ENCODE results near the gene NRDC.

Gene NRDC

GRCh38 chr1:51858892-51859291 is 19.6 kb downstream of the NRDC start:
- TF ChIP-seq CTCF (IDR thresholded peaks at IDR 0.05; ENCODE audit: insufficient read depth, low read depth, low read length, missing control alignments): no peak
- no peak for DNase-seq (ENCODE audit: low read depth)
- H3K4me3 ChIP-seq (ENCODE audit: low read length): no peak overlapping the region

GRCh38 chr1:51856745-51857144 is 21.8 kb downstream of the NRDC start:
- DNase-seq (ENCODE audit: low read depth): no peak
- TF ChIP-seq CTCF (IDR thresholded peaks at IDR 0.05; ENCODE audit: insufficient read depth, low read depth, low read length, missing control alignments): no peak
- H3K4me3 ChIP-seq (ENCODE audit: low read length): no peak overlapping the region

GRCh38 chr1:51855624-51856023 is 22.9 kb downstream of the NRDC start:
- H3K4me3 ChIP-seq (ENCODE audit: low read length): no peak overlapping the region
- DNase-seq (ENCODE audit: low read depth): no peak
- no peak for TF ChIP-seq CTCF (IDR thresholded peaks at IDR 0.05; ENCODE audit: insufficient read depth, low read depth, low read length, missing control alignments)

- no peak overlapping the region for H3K4me3 ChIP-seq (ENCODE audit: low read length)
- DNase-seq (ENCODE audit: low read depth): no peak
- TF ChIP-seq CTCF (IDR thresholded peaks at IDR 0.05; ENCODE audit: insufficient read depth, low read depth, low read length, missing control alignments): no peak
Observed at GRCh38 chr1:51853360-51853759, 25.2 kb downstream of the NRDC start.

GRCh38 chr1:51851882-51852396 is 26.6 kb downstream of the NRDC start:
- TF ChIP-seq CTCF (IDR thresholded peaks at IDR 0.05; ENCODE audit: insufficient read depth, low read depth, low read length, missing control alignments): no peak
- DNase-seq (ENCODE audit: low read depth): no peak
- no peak overlapping the region for H3K4me3 ChIP-seq (ENCODE audit: low read length)

GRCh38 chr1:51850420-51851223 is 27.9 kb downstream of the NRDC start:
- DNase-seq (ENCODE audit: low read depth): no peak
- TF ChIP-seq CTCF (IDR thresholded peaks at IDR 0.05; ENCODE audit: insufficient read depth, low read depth, low read length, missing control alignments): no peak
- no peak overlapping the region for H3K4me3 ChIP-seq (ENCODE audit: low read length)

Measured in epithelial cell of esophagus (primary cell).